HG03064 (cell line): ENCODE measurements around the gene ACBD6.

Experiments used
- ATAC-seq: cut with Tn5 transposase; IDR thresholded peaks from one replicate; pipeline ENCODE4 v1.9.1; 2021; ENCODE audit warnings: low read depth; ENCODE audit not compliant: unreplicated experiment

Gene ACBD6

GRCh38 chr1:180248731-180249681 lies 253.4 kb downstream of the ACBD6 start:
- no peak for ATAC-seq

DNA sequence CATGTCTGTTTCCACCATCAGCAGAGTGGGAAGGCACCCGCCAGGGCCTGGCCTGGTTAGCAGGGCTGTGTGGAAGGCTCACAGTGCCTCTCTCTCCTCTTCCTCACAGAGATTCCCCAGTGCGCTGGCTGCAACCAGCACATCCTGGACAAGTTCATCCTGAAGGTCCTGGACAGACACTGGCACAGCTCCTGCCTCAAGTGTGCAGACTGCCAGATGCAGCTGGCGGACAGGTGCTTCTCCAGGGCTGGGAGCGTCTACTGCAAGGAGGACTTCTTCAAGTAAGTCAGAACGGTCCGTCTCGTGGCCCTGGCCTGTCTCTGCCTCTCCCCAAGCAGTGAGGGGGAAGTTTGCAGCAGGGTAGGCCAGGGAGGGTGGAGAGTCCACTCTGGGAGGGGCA lies 254.2 kb downstream of the ACBD6 start:
- ATAC-seq = no peak

GRCh38 chr1:180247580-180247979 lies 254.8 kb downstream of the ACBD6 start:
- no peak for ATAC-seq

DNA sequence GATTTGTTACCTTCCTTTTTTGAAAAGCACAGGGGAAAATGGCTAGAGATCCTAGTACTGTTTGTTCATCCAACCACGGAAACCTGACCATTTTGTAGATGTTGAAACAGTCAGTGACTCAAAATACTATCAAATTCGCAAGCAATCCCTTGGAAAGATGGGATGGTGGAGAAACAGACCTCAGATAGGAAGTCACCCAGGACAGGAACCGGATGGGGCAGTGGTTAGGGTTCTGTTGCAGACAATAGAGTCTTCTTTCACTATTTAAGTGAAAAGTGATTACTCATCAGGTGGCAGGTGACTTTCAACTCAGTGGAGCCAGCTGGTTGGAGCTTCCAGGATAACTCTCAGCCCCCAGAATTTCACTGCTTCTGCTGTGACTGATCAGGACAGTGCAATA lies 255.3 kb downstream of the ACBD6 start:
- no peak for ATAC-seq

DNA sequence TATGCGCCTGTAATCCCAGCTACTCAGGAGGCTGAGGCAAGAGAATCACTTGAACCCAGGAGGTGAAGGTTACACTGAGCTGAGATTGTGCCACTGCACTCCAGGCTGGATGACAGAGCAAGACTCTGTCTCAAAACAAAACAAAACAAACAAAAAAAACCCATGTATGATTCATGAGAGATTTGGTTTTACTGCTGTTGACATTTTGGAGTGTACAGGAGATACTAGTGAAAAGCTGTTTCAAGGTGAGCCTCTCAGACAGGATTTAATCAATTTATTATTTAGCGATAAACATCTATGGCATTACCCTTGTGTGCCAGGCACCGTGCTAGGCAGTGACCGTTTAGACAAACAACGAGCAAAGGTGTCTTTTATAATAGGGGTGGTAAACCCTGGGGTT lies 255.8 kb downstream of the ACBD6 start:
- ATAC-seq = no peak

DNA sequence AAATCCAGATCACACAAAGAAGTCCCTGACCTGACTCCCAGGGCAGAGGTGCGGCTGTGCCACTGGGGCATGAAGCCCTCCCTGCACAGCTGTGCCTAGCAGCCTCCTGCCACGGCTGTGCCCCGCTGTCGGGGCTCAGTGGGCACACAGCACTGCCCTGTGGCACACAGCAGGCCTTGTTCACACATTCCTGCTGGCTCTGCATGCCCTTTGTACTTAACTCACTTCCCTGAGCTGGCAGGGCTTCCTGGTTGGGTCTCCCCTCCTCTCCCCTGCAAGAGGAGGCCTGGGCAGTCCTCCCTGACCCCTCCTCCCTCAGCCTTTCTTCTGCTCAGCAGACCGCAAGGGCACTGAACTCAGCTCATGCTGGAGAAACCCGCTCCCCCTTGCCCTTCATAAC lies 257.5 kb downstream of the ACBD6 start:
- ATAC-seq = no peak

GRCh38 chr1:180243517-180244221 lies 258.7 kb downstream of the ACBD6 start:
- no peak for ATAC-seq

- ATAC-seq = no peak
Observed at GRCh38 chr1:180241716-180242544, 260.4 kb downstream of the ACBD6 start.

GRCh38 chr1:180239145-180240096 lies 263.0 kb downstream of the ACBD6 start:
- ATAC-seq = no peak

- ATAC-seq = no peak
Observed at GRCh38 chr1:180238675-180239074, 263.7 kb downstream of the ACBD6 start.
